GM23248 (cell line): Measurements from ENCODE around the gene DPYD.

Experiments used
- EZH2 ChIP-seq: fragments of 200-600 bp; sonication (generic); IDR thresholded peaks from 2 replicates; pipeline ENCODE4 v1.6.1; 2018; ENCODE audit warnings: antibody characterized with exemption, mild to moderate bottlenecking; ENCODE audit not compliant: insufficient read depth, poor library complexity, severe bottlenecking
- EZH2phosphoT487 ChIP-seq: fragments of 200-600 bp; sonication (generic); IDR thresholded peaks from 2 replicates; pipeline ENCODE4 v1.6.1; 2018; ENCODE audit warnings: antibody characterized with exemption, moderate library complexity, mild to moderate bottlenecking, low read depth; ENCODE audit not compliant: insufficient read depth

DNA sequence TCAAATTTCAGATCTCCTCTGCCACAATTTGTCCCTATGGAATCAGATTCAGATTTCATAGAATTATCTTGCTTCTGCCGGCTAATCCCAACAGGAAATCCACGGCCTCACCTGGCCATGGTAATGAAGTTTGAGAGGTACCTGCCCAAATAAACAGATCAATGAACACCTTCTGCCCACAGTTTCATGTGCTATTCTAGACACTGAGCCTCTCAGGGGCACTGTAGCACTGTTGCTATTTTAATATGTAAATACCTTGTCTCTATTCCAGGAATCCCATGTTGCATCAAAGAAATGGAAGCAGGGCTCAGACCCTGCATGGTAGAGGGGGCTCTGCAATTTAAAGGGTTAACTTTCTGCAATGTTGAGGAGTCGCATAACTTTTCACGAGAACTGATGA lies 606.1 kb downstream of the DPYD start:
- TF ChIP-seq EZH2phosphoT487 (no peak), EZH2 (no peak)
